ENCODE measurements around the gene KCND1. TPM values are rescaled to one million over a fixed set of nuclear protein-coding genes. Genes with fewer than 3 reads are reported as not detected.

KCND1 gene
- polyA plus RNA-seq, 1 donor from 2014 or later, result 3.7 TPM

DNA sequence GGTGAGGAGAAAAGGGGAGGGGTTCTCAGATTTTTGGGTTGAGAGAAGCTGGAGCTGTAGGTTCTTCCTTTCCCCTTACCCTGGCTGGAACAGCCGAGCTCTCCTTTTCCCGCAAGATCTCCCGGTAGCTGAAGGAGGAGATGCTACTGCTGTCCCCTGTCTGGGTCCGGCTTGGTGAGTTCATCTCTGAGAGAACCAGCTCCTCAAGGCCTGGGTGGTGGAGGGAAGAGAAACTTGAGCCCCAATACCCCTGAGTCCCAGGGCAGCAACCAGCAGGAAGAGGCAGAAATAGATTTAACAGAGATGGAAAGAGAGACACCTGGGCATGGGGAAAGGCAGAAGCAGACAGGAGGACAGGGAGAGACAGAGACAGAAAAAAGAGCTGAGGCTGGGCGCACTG, 6.6 kb upstream of the KCND1 start:
- no peaks in the 10 kb centered on the region for H4K20me1 ChIP-seq (ENCODE audit: insufficient read depth)
- no peak overlapping the region for H2AFZ ChIP-seq (ENCODE audit: low read depth, low read length)
- H3K36me3 ChIP-seq (ENCODE audit: insufficient read depth, low read length), result no peaks in the 10 kb centered on the region
- H3K27me3 ChIP-seq (ENCODE audit: insufficient read depth, low read depth, low read length), result no peaks in the 10 kb centered on the region
- H3K79me2 ChIP-seq (replicated peaks; ENCODE audit: insufficient read depth, low read length), result no peaks in the 10 kb centered on the region
- H3K4me2 ChIP-seq (ENCODE audit: low read length), result no peak overlapping the region
- TF ChIP-seq POLR2AphosphoS5 (IDR thresholded peaks at IDR 0.05), result no peak
- H3K9me2 ChIP-seq (ENCODE audit: insufficient read depth, low read length), result no peaks in the 10 kb centered on the region
- H3K27ac ChIP-seq (ENCODE audit: low read length), result no peak overlapping the region
- no peak overlapping the region for H3K4me3 ChIP-seq (ENCODE audit: low read length)
- H3F3A ChIP-seq (ENCODE audit: insufficient read depth, low read length, poor library complexity, severe bottlenecking), result no peaks in the 10 kb centered on the region
- H3K9ac ChIP-seq (ENCODE audit: low read length), result no peak overlapping the region
- H3K9me3 ChIP-seq (ENCODE audit: low read length), result no peaks in the 10 kb centered on the region

DNA sequence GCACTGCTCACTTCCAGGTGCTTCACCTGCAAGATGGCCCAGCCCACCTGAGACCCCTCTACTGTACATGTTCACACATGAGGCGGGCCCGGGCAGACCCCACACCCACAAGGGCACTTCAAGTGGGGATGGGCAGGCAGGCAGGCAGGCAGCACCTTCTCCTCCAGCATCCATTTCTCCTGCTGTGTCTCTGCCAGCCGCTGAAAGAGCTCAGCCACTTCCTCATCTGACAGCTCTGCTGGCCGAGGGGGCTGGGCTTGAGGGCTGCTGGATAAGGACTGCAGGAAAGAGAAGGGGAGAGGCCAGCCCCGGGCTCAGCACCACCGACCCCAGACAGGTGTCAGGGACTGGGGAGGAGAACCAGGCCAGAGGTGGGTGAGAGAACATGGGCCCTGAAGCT, 4.4 kb upstream of the KCND1 start:
- Histone ChIP-seq H3K79me2 (replicated peaks; ENCODE audit: insufficient read depth, low read length) (no peaks in the 10 kb centered on the region), H3F3A (ENCODE audit: insufficient read depth, low read length, poor library complexity, severe bottlenecking) (no peaks in the 10 kb centered on the region), H3K9me3 (ENCODE audit: low read length) (no peaks in the 10 kb centered on the region), H3K36me3 (ENCODE audit: insufficient read depth, low read length) (no peaks in the 10 kb centered on the region), H3K9me2 (ENCODE audit: insufficient read depth, low read length) (no peaks in the 10 kb centered on the region), H2AFZ (ENCODE audit: low read depth, low read length) (no peak overlapping the region), H3K27ac (ENCODE audit: low read length) (no peak overlapping the region), H3K27me3 (ENCODE audit: insufficient read depth, low read depth, low read length) (no peaks in the 10 kb centered on the region), H4K20me1 (ENCODE audit: insufficient read depth) (no peaks in the 10 kb centered on the region), H3K4me2 (ENCODE audit: low read length) (no peak overlapping the region), H3K9ac (ENCODE audit: low read length) (no peak overlapping the region), H3K4me3 (ENCODE audit: low read length) (no peak overlapping the region)
- TF ChIP-seq SMC3 (conservative IDR thresholded peaks at IDR 0.05; ENCODE audit: poor library complexity), result no peak
- TF ChIP-seq EP300 (conservative IDR thresholded peaks at IDR 0.05; ENCODE audit: poor library complexity, severe bottlenecking), result no peak
- no peak for TF ChIP-seq EZH2 (IDR thresholded peaks at IDR 0.05; ENCODE audit: borderline replicate concordance, insufficient read depth, low read length, poor library complexity, severe bottlenecking)
- TF ChIP-seq, protein P1, sequence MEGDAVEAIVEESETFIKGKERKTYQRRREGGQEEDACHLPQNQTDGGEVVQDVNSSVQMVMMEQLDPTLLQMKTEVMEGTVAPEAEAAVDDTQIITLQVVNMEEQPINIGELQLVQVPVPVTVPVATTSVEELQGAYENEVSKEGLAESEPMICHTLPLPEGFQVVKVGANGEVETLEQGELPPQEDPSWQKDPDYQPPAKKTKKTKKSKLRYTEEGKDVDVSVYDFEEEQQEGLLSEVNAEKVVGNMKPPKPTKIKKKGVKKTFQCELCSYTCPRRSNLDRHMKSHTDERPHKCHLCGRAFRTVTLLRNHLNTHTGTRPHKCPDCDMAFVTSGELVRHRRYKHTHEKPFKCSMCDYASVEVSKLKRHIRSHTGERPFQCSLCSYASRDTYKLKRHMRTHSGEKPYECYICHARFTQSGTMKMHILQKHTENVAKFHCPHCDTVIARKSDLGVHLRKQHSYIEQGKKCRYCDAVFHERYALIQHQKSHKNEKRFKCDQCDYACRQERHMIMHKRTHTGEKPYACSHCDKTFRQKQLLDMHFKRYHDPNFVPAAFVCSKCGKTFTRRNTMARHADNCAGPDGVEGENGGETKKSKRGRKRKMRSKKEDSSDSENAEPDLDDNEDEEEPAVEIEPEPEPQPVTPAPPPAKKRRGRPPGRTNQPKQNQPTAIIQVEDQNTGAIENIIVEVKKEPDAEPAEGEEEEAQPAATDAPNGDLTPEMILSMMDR (IDR thresholded peaks at IDR 0.05; ENCODE audit: poor library complexity, severe bottlenecking), result no peak
- no peak for TF ChIP-seq MXI1 (conservative IDR thresholded peaks at IDR 0.05; ENCODE audit: poor library complexity, severe bottlenecking)
- no peak for TF ChIP-seq TAF1 (IDR thresholded peaks at IDR 0.05; ENCODE audit: low read depth)
- no peak for TF ChIP-seq POLR2AphosphoS5 (IDR thresholded peaks at IDR 0.05)
- TF ChIP-seq RAD21 (conservative IDR thresholded peaks at IDR 0.05), result no peak
- TF ChIP-seq, protein P2, sequence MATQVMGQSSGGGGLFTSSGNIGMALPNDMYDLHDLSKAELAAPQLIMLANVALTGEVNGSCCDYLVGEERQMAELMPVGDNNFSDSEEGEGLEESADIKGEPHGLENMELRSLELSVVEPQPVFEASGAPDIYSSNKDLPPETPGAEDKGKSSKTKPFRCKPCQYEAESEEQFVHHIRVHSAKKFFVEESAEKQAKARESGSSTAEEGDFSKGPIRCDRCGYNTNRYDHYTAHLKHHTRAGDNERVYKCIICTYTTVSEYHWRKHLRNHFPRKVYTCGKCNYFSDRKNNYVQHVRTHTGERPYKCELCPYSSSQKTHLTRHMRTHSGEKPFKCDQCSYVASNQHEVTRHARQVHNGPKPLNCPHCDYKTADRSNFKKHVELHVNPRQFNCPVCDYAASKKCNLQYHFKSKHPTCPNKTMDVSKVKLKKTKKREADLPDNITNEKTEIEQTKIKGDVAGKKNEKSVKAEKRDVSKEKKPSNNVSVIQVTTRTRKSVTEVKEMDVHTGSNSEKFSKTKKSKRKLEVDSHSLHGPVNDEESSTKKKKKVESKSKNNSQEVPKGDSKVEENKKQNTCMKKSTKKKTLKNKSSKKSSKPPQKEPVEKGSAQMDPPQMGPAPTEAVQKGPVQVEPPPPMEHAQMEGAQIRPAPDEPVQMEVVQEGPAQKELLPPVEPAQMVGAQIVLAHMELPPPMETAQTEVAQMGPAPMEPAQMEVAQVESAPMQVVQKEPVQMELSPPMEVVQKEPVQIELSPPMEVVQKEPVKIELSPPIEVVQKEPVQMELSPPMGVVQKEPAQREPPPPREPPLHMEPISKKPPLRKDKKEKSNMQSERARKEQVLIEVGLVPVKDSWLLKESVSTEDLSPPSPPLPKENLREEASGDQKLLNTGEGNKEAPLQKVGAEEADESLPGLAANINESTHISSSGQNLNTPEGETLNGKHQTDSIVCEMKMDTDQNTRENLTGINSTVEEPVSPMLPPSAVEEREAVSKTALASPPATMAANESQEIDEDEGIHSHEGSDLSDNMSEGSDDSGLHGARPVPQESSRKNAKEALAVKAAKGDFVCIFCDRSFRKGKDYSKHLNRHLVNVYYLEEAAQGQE (IDR thresholded peaks at IDR 0.05; ENCODE audit: borderline replicate concordance), result no peak

DNA sequence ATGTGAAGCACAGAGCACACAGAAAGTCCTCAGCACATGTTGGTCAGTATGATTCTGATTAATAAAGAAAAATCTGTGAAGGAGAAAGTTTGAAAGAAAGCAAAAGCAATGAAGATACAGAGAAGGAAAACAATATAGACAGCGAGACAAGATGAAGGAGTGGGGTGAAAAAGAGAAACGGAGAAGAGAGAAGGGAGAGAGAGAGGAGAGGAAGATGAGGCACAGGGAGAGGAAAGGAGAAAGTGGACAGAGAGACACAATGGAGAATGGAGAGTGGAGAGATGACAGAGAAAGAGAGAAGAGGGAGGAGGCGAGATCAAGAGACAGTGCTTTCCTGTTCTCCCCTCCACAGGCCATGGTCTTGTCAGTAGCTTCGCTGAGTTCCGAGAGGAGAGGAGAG, 3.9 kb upstream of the KCND1 start:
- Histone ChIP-seq H3K36me3 (ENCODE audit: insufficient read depth, low read length) (no peaks in the 10 kb centered on the region), H3K79me2 (replicated peaks; ENCODE audit: insufficient read depth, low read length) (no peaks in the 10 kb centered on the region), H3K27ac (ENCODE audit: low read length) (no peak overlapping the region), H3K4me2 (ENCODE audit: low read length) (no peak overlapping the region), H3K9me3 (ENCODE audit: low read length) (no peaks in the 10 kb centered on the region), H3K27me3 (ENCODE audit: insufficient read depth, low read depth, low read length) (no peaks in the 10 kb centered on the region), H3K4me3 (ENCODE audit: low read length) (no peak overlapping the region), H3K9ac (ENCODE audit: low read length) (no peak overlapping the region), H2AFZ (ENCODE audit: low read depth, low read length) (no peak overlapping the region), H3K9me2 (ENCODE audit: insufficient read depth, low read length) (no peaks in the 10 kb centered on the region), H3F3A (ENCODE audit: insufficient read depth, low read length, poor library complexity, severe bottlenecking) (no peaks in the 10 kb centered on the region), H4K20me1 (ENCODE audit: insufficient read depth) (no peaks in the 10 kb centered on the region)
- TF ChIP-seq EZH2 (IDR thresholded peaks at IDR 0.05; ENCODE audit: borderline replicate concordance, insufficient read depth, low read length, poor library complexity, severe bottlenecking) (no peak), TAF1 (IDR thresholded peaks at IDR 0.05; ENCODE audit: low read depth) (no peak), MXI1 (conservative IDR thresholded peaks at IDR 0.05; ENCODE audit: poor library complexity, severe bottlenecking) (no peak), RAD21 (conservative IDR thresholded peaks at IDR 0.05) (no peak), SMC3 (conservative IDR thresholded peaks at IDR 0.05; ENCODE audit: poor library complexity) (no peak), POLR2AphosphoS5 (IDR thresholded peaks at IDR 0.05) (no peak), EP300 (conservative IDR thresholded peaks at IDR 0.05; ENCODE audit: poor library complexity, severe bottlenecking) (no peak)
- TF ChIP-seq, protein P2 (IDR thresholded peaks at IDR 0.05; ENCODE audit: borderline replicate concordance), result no peak
- TF ChIP-seq, protein P1 (IDR thresholded peaks at IDR 0.05; ENCODE audit: poor library complexity, severe bottlenecking), result no peak
